ENCODE data around the gene NR2F6.
A peak's percentile ranks its signal among the peaks of the same experiment; 100 is the strongest.

NR2F6 gene

GRCh38 chr19:17245535-17245984 is at the start of gene NR2F6:
TSS of gene NR2F6 (minus strand) at chr19:17245919. CDS start at chr19:17245220, 699 bp downstream.
- Histone ChIP-seq H3K27ac (peak within 1 kb of the TSS; percentile 61 to 91), H3K4me3 (peak within 1 kb of the TSS; percentile 98)
- DNase-seq (ENCODE audit: low spot score), result no peak
- no peak for TF ChIP-seq CTCF (IDR thresholded peaks at IDR 0.05)

GRCh38 chr19:17294051-17294891 is 48.6 kb upstream of the NR2F6 start:
- TF ChIP-seq CTCF (IDR thresholded peaks at IDR 0.05), result no peak
- H3K4me3 ChIP-seq, result no peak overlapping the region
- H3K27ac ChIP-seq, result no peak overlapping the region
- DNase-seq (ENCODE audit: low spot score), result no peak

DNA sequence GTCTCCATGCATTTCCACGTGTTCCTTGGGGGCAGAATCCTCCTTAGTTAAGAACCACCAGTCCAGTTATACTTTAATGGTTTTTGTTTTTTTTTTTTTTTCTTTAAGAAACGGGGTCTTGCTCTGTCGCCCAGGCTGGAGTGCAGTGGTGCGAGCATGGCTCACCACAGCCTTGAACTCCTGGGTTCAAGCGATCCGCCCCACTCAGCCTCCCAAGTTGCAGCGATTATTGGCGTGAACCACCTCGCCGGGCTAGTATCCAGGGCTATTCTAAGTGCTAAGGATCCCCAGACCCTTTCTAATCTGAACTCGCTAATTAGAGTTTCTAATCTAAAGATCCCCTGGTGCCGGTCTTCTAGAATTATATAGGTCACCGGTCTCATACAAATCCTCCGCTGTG is 47.9 kb upstream of the NR2F6 start:
- no peak overlapping the region for H3K27ac ChIP-seq
- H3K4me3 ChIP-seq, result no peak overlapping the region
- no peak for DNase-seq (ENCODE audit: low spot score)
- no peak for TF ChIP-seq CTCF (IDR thresholded peaks at IDR 0.05)

- H3K4me3 ChIP-seq, result peak overlapping the region; percentile 73
- H3K27ac ChIP-seq, result peak overlapping the region; percentile 48 to 84
- TF ChIP-seq CTCF (IDR thresholded peaks at IDR 0.05), result peak; percentile 67
- DNase-seq (ENCODE audit: low spot score), result no peak
These were observed 46.8 kb upstream of the NR2F6 start for GRCh38 chr19:17292301-17293074.

- Histone ChIP-seq H3K27ac (no peak overlapping the region), H3K4me3 (no peak overlapping the region)
- TF ChIP-seq CTCF (IDR thresholded peaks at IDR 0.05), result no peak
- DNase-seq (ENCODE audit: low spot score), result no peak
These were observed 43.8 kb upstream of the NR2F6 start for GRCh38 chr19:17289489-17289888.

GRCh38 chr19:17286752-17287151 is 41.0 kb upstream of the NR2F6 start:
- TF ChIP-seq CTCF (IDR thresholded peaks at IDR 0.05), result no peak

More at GRCh38 chr19:17286752-17287151, 41.0 kb upstream of the NR2F6 start:
- DNase-seq (ENCODE audit: low spot score), result no peak
- H3K4me3 ChIP-seq, result no peak overlapping the region
- H3K27ac ChIP-seq, result no peak overlapping the region

Data from coronary artery (tissue), 2 donors.